NCI-H1092 (cell line): ENCODE data around the gene UBE2E3.
"Not testable (repeated sequence)": the region's sequence is repeated elsewhere in the genome, so short reads cannot be mapped to it uniquely, and the experiment has no call there.

Experiments
- DNase-seq: peaks from one replicate; lab custom pipeline; 2025; lab: John Stamatoyannopoulos, UW

UBE2E3 gene

DNA sequence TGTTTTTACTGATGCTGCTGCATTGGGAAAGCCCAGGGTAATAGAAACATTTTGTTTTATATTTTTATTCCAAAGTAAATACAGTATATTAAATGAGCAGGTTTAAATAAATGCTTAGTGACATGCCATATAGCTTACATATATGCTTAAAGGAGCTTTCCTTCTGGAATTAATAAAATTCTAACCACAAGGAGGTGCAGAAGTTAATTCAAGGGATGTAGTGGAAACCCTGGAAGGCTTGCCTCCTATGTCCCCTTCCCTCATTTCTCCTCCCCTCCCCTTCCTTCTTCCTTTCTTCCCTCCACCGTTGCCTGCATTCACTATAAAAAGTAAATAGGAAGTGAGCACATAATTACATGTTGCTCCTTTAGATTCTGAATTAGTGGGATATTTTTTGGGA lies 96.3 kb downstream of the UBE2E3 start:
- DNase-seq: no peak

DNA sequence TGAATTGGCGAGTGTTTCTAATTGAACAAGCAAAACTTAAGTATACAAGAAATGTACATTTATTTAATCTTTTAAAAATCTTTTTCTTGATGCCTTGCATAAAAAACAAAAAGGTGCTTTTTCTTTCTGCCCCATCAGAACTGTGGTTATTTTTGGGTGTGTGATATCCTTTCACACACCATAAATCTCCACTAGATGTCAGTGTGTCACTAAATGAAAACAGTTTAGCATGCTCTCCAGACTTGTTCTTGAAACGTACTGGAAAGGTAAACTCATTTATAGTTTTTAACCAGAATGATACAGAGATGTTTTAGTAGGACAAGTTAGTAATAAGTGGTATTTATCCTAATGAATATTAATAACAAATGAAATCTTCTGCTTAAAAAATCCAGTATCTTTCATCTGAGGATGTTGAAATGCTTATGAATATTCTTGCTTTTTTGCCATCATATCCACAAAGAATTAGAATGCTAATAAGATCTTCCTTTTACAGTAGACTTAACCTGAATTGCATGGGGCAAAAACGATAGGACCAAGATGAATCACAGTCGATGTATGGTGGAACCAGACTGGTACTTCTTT lies 96.8 kb downstream of the UBE2E3 start:
- DNase-seq: peak; percentile 17

DNA sequence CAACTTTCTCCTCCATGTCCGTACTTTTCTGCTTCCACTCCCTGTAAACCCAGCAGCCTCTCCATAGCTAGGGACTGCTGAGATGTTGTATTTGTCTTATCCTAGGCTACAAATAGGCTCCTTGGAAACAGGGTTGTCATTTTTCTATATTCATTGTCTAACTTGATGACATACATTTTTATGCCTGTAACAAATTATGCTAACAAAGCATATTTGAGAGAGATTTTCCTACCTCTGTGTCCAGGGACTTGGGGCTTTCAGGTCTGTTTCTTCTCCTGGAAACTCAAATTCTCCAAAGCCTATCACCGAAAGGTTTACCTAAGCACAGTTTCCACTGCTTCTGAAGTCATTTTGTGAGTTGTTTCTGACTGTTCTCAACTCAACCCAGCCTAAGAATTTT lies 102.7 kb downstream of the UBE2E3 start:
- no peak for DNase-seq

DNA sequence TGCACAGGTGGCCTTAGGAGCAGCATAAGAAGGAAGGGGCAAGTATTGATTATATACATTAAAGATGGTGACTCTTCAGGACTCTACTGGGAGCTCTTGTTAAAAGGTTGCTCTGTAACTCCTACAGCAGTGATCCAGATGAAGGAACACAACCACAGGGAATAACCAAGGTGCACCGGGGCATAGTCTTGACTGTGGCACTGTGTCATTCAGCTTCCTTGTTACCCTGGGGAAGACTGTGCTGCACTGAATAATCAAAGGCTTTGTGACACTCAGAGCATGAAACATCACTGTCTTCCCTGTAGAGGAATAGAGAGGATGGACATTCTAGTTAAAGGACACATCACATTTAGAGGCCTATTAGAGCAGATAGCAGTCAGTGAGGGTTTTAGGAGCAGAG lies 105.3 kb downstream of the UBE2E3 start:
- no peak for DNase-seq

DNA sequence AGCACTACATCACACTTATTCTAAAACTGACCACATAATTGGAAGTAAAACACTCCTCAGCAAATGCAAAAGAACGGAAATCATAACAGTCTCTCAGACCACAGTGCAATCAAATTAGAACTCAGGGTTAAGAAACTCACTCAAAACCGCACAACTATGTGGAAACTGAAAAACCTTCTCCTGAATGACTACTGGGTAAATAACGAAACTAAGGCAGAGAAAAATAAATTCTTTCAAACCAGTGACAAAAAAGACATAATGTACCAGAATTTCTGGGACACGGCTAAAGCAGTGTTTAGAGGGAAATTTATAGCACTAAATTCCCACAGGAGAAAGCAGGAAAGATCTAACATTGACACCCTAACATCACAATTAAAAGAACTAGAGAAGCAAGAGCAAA lies 111.5 kb downstream of the UBE2E3 start:
- DNase-seq: not testable (repeated sequence)

- no peak for DNase-seq
Observed at GRCh38 chr2:181095486-181095885, 115.1 kb downstream of the UBE2E3 start.

- DNase-seq: no peak
Observed at GRCh38 chr2:181103659-181104058, 123.3 kb downstream of the UBE2E3 start.

DNA sequence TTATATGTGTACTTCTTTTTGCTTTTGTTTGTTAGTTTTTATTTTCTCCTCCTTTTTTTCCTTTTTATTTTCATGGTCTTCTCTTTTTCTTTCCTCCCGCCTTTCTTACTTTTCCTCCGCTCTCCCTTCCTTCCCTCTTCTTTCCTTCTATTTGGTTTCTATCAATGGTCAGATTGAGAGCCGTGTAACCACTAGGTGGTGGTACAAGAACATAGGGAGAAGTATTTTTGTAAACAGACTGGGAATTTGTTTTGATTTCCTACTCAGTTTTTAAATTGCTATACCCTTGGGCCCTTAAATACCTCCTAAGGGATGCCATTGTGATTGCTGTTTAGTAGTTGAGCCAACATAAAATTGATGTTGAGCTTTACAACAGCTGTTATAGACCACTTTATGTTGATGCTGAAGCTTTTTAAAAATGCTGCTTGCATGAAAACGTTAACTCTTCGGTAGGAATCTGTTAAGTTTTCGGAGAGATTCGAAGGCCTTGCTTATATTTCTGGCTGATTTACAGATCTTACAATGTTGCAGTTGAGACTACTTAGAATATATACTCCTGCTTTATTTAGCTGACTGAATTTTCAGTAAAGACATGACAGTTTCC lies 124.2 kb downstream of the UBE2E3 start:
- no peak for DNase-seq

GRCh38 chr2:181105562-181105961 lies 125.2 kb downstream of the UBE2E3 start:
- no peak for DNase-seq

DNA sequence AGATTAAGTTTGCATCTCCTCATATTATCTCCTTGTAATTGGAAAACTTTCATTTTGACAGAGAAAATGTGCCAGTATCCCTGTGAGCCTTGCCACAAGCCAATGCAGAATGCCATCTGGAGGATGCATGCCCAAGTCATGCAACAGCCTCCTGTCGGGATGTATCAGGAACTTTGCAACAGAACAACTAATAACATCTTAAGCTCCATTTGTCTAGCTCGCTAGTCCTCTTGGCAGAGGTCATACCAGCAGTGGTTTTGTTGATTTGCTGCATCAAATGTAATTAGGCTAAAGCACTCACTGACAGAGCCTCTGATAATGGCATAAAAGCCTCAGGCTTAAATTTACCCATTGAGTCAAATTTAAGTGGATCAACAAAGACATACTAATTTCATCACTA lies 125.8 kb downstream of the UBE2E3 start:
- no peak for DNase-seq

GRCh38 chr2:181106789-181107627 lies 126.6 kb downstream of the UBE2E3 start:
- DNase-seq: no peak

DNA sequence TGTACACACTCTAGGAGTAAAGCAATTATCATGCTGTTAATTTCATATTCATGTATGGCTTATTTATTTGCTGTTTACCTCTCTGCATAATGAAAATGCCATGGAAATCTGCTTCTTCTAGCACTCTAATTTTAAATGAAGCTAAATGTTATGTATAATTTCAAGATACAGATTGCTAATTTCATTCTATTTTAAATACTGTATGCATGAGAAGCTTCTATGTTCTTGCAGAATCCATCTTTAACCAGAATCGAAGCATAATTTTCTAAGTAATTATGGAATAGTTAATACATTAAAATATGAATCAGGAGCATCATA lies 127.2 kb downstream of the UBE2E3 start:
- DNase-seq: no peak

DNA sequence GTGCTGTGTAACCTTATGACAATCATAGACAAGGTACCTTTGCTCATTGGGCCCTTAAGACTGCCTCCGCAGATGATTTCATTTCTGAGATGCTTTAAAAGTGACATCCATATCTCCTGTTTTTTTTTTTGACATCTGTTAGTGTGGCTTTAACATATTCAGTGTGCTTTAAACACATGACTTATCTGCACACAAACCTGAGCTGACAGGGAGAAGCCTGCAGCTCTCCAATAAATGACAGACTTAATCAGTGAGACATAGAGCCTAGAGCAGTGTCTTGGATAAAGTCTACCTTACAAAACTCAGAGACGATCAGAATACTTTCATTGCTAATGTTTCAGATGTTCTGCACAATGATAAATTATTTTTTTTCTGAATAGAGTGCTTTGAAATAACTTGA lies 130.7 kb downstream of the UBE2E3 start:
- DNase-seq: no peak

GRCh38 chr2:181112916-181113315 lies 132.5 kb downstream of the UBE2E3 start:
- no peak for DNase-seq
